Measurements from ENCODE around the gene APOL5.

- TF ChIP-seq CTCF (optimal IDR thresholded peaks at IDR 0.05 in 1 of 3, IDR thresholded peaks at IDR 0.05 in 1 of 3, conservative IDR thresholded peaks at IDR 0.05 in 1 of 3; ENCODE audit: extremely low read depth in 1 of 3, insufficient read depth in 2 of 3, low read length in 3 of 3) (no peak), EZH2 (IDR thresholded peaks at IDR 0.05; ENCODE audit: low read length) (no peak)
These were observed 31.4 kb upstream of the APOL5 start for GRCh38 chr22:35686298-35686697.

Data from keratinocyte (primary cell).